ENCODE results near the gene TARDBP.
"Not testable (repeated sequence)": the region's sequence is repeated elsewhere in the genome, so short reads cannot be mapped to it uniquely, and the experiment has no call there.

- not testable (repeated sequence) for TF ChIP-seq CTCF (IDR thresholded peaks at IDR 0.05; ENCODE audit: low read length); EZH2 (IDR thresholded peaks at IDR 0.05; ENCODE audit: borderline replicate concordance, low read length)
Measured at GRCh38 chr1:11073398-11073797, 60.9 kb downstream of the TARDBP start.

All from OCI-LY1 (cell line).